GM18873 (cell line): ENCODE data around the gene ZNF143.

Experiments used
- ATAC-seq: cut with Tn5 transposase; IDR thresholded peaks from one replicate; pipeline ENCODE4 v1.9.1; 2021; ENCODE audit warnings: mild to moderate bottlenecking, moderate library complexity, moderate number of reproducible peaks; ENCODE audit not compliant: unreplicated experiment, low FRiP score

Gene ZNF143

GRCh38 chr11:9573052-9573774 lies 112.4 kb downstream of the ZNF143 start, which contains the start of gene WEE1:
Gene WEE1, plus strand, starts transcription at chr11:9573670. Its CDS starts 264 bp downstream, at chr11:9573934.
- ATAC-seq = peak; percentile 78

- ATAC-seq = no peak
Observed at GRCh38 chr11:9573775-9574621, 113.2 kb downstream of the ZNF143 start.

- ATAC-seq = no peak
Observed at GRCh38 chr11:9574622-9575259, 113.9 kb downstream of the ZNF143 start.

- no peak for ATAC-seq
Observed at GRCh38 chr11:9575260-9576240, 114.7 kb downstream of the ZNF143 start.

- ATAC-seq = no peak
Observed at GRCh38 chr11:9576701-9577381, 116.0 kb downstream of the ZNF143 start.

- ATAC-seq = no peak
Observed at GRCh38 chr11:9577556-9577955, 116.7 kb downstream of the ZNF143 start.
